Activated CD4-positive, alpha-beta T cell treated with anti-CD3 and anti-CD28 coated beads, Interleukin-2, amount 10 ng/mL, durations not matched to agents 24 days and 14 days (primary cell): ENCODE results near the gene URM1. TPM values are rescaled to one million over a fixed set of nuclear protein-coding genes. Genes with fewer than 3 reads are reported as not detected.
"Not testable (repeated sequence)": the region's sequence is repeated elsewhere in the genome, so short reads cannot be mapped to it uniquely, and the experiment has no call there.

Experiments used
- DNase-seq: peaks from one replicate; pipeline ENCODE4 v3.0.0; 2022
- H3K27ac Mint-ChIP-seq: one replicate; pipeline ENCODE4 v1.8.0; 2022; ENCODE audit warnings: mild to moderate bottlenecking, mixed read lengths
- H3K27me3 Mint-ChIP-seq: one replicate; pipeline ENCODE4 v1.8.0; 2022; ENCODE audit warnings: mixed read lengths
- H3K36me3 Mint-ChIP-seq: one replicate; pipeline ENCODE4 v1.8.0; 2022; ENCODE audit warnings: low read depth, mild to moderate bottlenecking, mixed read lengths
- H3K4me1 Mint-ChIP-seq: one replicate; pipeline ENCODE4 v1.8.0; 2021; ENCODE audit warnings: mixed read lengths
- H3K4me3 Mint-ChIP-seq: one replicate; pipeline ENCODE4 v1.8.0; 2022; ENCODE audit warnings: mild to moderate bottlenecking, moderate library complexity, mixed read lengths
- H3K9me3 Mint-ChIP-seq: one replicate; pipeline ENCODE4 v1.8.0; 2021; ENCODE audit warnings: mixed read lengths
- intact Hi-C: fragments of 100-400 bp; cut with micrococcal nuclease; formaldehyde crosslinking; loops from one replicate; pipeline ENCODE4 v1.15.1; 2023
- total RNA-seq: library from RNA; stranded (reverse); gene quantifications from 2 replicates; pipeline ENCODE4 v1.2.3, GENCODE V29; 2022

Gene URM1
- total RNA-seq, result 87.2 and 98.3 TPM in 2 replicates

DNA sequence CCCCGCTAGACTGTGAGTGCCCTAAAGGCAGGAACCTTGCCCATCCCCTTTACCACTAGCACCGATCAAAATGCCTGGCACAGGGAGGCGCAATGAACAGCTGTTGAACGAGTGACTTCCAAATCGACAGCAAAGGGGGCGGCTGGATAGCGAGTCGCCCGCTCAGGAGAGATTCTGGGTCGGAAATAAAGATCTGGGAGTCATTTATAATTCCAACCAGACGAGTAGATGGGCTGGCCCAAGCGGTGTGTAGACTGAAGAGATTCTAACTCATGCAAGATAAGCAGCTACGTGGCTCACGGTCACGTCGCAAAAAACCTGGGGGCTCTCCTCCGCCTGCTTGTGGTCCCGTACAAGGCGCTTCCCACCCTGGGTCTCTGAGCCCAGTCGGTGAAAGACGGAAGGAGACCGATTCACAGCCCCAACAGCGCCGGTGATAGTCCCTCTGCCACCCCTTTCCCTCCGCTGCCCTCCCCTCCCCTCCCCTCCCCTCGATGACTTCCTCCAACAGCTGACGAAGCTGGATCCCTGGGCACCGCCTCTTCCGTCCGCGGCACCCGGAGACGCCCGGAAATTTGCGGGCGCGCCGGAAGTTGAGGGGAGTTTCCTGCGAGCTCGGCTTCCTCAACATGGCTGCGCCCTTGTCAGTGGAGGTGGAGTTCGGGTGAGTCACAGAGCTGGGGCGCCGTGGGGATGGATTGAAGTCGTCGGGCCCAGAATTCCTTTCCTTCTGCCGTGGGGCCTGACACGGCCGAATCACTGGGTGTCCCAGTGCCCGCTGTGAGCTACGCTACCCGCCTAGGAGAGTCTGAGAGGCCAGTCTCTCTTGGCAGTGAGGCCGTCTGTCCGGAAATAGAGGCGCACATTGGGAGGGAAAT lies at the start of gene URM1:
URM1 (plus strand) TSS at position 623 of the 878 bp plus-strand sequence; CDS start at position 630, 7 bp downstream.
- peaks cover 29% of the 10 kb centered on the region for H3K4me1 Mint-ChIP-seq
- H3K27ac Mint-ChIP-seq, result peak within 1 kb of the TSS; percentile 93
- peak; percentile 99 for DNase-seq
- intact Hi-C loops, result loop anchor here (1.0 to 5.0 kb wide), 8 partner anchors 9 to 511 kb away; partner anchors contain the start of genes BBLN, CERCAM, COQ4 and KYAT1
- H3K4me3 Mint-ChIP-seq, result peak within 1 kb of the TSS; percentile 99
- H3K27me3 Mint-ChIP-seq, result no peaks in the 10 kb centered on the region
- H3K36me3 Mint-ChIP-seq, result peaks cover 22% of the 10 kb centered on the region
- no peaks in the 10 kb centered on the region for H3K9me3 Mint-ChIP-seq

DNA sequence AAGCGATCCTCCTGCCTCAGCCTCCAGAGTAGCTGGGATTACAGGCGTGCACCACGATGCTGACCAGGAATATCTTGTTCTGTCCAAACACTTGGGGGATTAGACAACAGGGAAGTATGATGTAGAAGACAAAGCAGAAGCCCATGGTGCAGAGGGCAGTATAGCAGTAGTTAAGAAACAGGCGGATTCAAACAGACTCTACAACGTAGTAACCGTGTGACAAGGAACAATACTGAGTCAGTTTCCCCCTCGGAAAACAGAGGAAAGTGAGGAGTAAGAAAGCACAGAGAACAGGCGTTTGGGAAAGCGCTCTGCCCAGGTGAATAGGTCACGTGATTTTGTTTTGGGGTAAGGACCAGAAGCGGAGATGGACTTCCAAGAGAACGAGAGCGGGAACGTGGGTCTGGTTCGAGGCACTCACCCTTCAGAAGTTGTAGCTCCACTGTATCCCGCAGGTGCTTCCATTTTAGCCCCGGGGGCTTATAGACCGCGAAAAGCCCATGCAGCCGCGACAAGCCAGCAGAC lies 49.2 kb upstream of the URM1 start:
- peak overlapping the region; percentile 97 for H3K27ac Mint-ChIP-seq
- intact Hi-C loops, result loop anchor here (1.0 to 2.0 kb wide), 6 partner anchors 19 to 561 kb away; partner anchors contain the start of genes BBLN, GLE1, LRRC8A and URM1
- H3K27me3 Mint-ChIP-seq, result no peaks in the 10 kb centered on the region
- H3K36me3 Mint-ChIP-seq, result peaks cover 16% of the 10 kb centered on the region
- peak overlapping the region; percentile 91 for H3K4me3 Mint-ChIP-seq
- no peaks in the 10 kb centered on the region for H3K9me3 Mint-ChIP-seq
- peaks cover 9% of the 10 kb centered on the region for H3K4me1 Mint-ChIP-seq
- DNase-seq, result no peak

- peak; percentile 98 for DNase-seq
- Mint-ChIP-seq H3K27ac (peak within 1 kb of the TSS; percentile 97), H3K27me3 (no peaks in the 10 kb centered on the region), H3K9me3 (no peaks in the 10 kb centered on the region), H3K36me3 (peaks cover 13% of the 10 kb centered on the region), H3K4me1 (peaks cover 9% of the 10 kb centered on the region), H3K4me3 (peak within 1 kb of the TSS; percentile 91)
- intact Hi-C loops, result loop anchor here (1.0 to 2.0 kb wide), 7 partner anchors 19 to 560 kb away; partner anchors contain the start of genes BBLN, GLE1, GOLGA2 and LRRC8A
These were observed 48.6 kb upstream of the URM1 start, which contains the start of the genes COQ4 and TRUB2 for GRCh38 chr9:128322404-128323211. COQ4 (plus strand) TSS chr9:128322839; CDS start chr9:128322859, 20 bp downstream. TRUB2 (minus strand) TSS chr9:128322447; CDS start chr9:128322408, 39 bp downstream.

GRCh38 chr9:128323212-128323730 lies 47.9 kb upstream of the URM1 start:
- Mint-ChIP-seq H3K4me3 (peak overlapping the region; percentile 91), H3K27me3 (no peaks in the 10 kb centered on the region)
- intact Hi-C loops, result loop anchor here (1.0 to 2.0 kb wide), 3 partner anchors 47 to 560 kb away; partner anchors contain the start of genes BBLN, GOLGA2, LRRC8A and SWI5

DNA sequence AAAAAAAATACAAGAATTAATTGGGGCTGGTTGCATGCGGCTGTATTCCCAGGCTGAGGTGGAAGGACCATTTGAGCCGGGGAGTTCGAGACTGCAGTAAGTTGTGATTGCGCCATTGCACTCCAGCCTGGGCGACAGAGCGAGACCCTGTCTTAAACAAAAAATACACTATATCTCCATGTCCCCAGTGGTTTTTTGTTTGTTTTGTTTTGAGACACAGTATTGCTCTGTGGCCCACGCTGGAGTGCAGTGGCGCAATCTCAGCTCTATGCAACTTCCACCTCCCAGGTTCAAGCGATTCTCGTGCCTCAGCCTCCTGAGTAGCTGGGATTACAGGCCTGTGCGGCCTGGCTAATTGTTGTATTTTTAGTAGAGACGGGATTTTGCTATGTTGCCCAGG lies 47.4 kb upstream of the URM1 start:
- Mint-ChIP-seq H3K4me1 (peaks cover 9% of the 10 kb centered on the region), H3K4me3 (peak overlapping the region; percentile 91), H3K27ac (peak overlapping the region; percentile 97), H3K36me3 (peaks cover 18% of the 10 kb centered on the region), H3K9me3 (no peaks in the 10 kb centered on the region), H3K27me3 (no peaks in the 10 kb centered on the region)
- intact Hi-C loops, result loop anchor here (1.0 to 2.0 kb wide), 3 partner anchors 47 to 559 kb away; partner anchors contain the start of genes BBLN, GOLGA2, LRRC8A and SWI5
- DNase-seq, result no peak

More at GRCh38 chr9:128323212-128323730, 47.9 kb upstream of the URM1 start:
- peaks cover 9% of the 10 kb centered on the region for H3K4me1 Mint-ChIP-seq
- H3K36me3 Mint-ChIP-seq, result peaks cover 16% of the 10 kb centered on the region
- DNase-seq, result no peak
- H3K27ac Mint-ChIP-seq, result peak overlapping the region; percentile 97
- no peaks in the 10 kb centered on the region for H3K9me3 Mint-ChIP-seq

GRCh38 chr9:128324401-128324800 lies 46.8 kb upstream of the URM1 start:
- no peaks in the 10 kb centered on the region for H3K27me3 Mint-ChIP-seq
- no peak for DNase-seq
- H3K9me3 Mint-ChIP-seq, result no peaks in the 10 kb centered on the region
- H3K4me3 Mint-ChIP-seq, result peak overlapping the region; percentile 91
- no peak overlapping the region for H3K27ac Mint-ChIP-seq
- intact Hi-C loops, result no loop called here
- H3K36me3 Mint-ChIP-seq, result peaks cover 18% of the 10 kb centered on the region
- H3K4me1 Mint-ChIP-seq, result peaks cover 9% of the 10 kb centered on the region

- Mint-ChIP-seq H3K27me3 (no peaks in the 10 kb centered on the region), H3K4me3 (no peak overlapping the region), H3K4me1 (peaks cover 9% of the 10 kb centered on the region), H3K36me3 (peaks cover 18% of the 10 kb centered on the region), H3K9me3 (no peaks in the 10 kb centered on the region), H3K27ac (no peak overlapping the region)
- intact Hi-C loops, result no loop called here
- no peak for DNase-seq
These were observed 45.5 kb upstream of the URM1 start for GRCh38 chr9:128325629-128326028.

DNA sequence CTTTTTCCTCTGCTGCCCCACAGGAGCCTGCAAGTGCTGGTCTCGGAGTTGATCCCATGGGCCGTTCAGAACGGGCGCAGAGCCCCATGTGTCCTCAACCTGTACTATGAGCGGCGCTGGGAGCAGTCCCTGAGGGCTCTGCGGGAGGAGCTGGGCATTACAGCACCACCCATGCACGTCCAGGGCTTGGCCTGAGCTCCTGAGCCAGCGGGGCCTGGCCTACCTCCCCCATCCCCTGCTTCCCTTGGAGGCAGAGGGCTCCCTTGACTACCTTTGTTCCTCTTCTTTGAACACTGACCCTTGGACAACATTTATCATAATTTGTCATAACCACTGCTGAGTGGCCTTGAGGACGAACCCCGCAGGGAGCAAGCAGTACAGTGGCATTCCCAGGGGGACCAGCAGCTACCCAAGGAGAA lies 37.7 kb upstream of the URM1 start:
- no peaks in the 10 kb centered on the region for H3K9me3 Mint-ChIP-seq
- H3K4me3 Mint-ChIP-seq, result no peak overlapping the region
- intact Hi-C loops, result no loop called here
- no peaks in the 10 kb centered on the region for H3K4me1 Mint-ChIP-seq
- no peaks in the 10 kb centered on the region for H3K27me3 Mint-ChIP-seq
- peaks cover 6% of the 10 kb centered on the region for H3K36me3 Mint-ChIP-seq
- no peak for DNase-seq
- H3K27ac Mint-ChIP-seq, result no peak overlapping the region

DNA sequence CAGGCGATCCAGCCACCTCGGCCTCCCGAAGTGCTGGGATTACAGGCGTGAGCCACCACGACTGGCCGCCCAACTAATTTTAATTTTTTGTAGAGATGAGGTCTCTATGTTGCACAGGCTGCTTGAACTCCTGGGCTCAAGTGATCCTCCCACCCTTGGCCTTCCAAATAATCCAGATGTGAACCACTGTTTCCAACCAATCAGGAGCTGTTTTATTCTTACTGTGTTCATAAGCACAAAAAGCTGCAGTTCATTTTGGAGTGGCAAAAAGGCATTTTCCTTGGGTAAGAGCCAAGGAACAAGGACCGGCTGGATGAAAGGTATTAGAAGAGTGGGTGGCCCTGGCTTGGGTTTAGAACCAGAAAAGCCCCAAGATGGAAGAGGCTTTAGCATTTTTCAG lies 36.0 kb upstream of the URM1 start:
- Mint-ChIP-seq H3K4me3 (no peak overlapping the region), H3K27ac (no peak overlapping the region), H3K36me3 (peaks cover 4% of the 10 kb centered on the region), H3K27me3 (no peaks in the 10 kb centered on the region), H3K4me1 (peaks cover 1% of the 10 kb centered on the region), H3K9me3 (no peaks in the 10 kb centered on the region)
- intact Hi-C loops, result no loop called here
- no peak for DNase-seq

GRCh38 chr9:128335914-128336313 lies 35.3 kb upstream of the URM1 start:
- no peak overlapping the region for H3K27ac Mint-ChIP-seq
- no peaks in the 10 kb centered on the region for H3K27me3 Mint-ChIP-seq
- DNase-seq, result no peak
- intact Hi-C loops, result no loop called here
- H3K4me3 Mint-ChIP-seq, result no peak overlapping the region
- no peaks in the 10 kb centered on the region for H3K9me3 Mint-ChIP-seq
- H3K36me3 Mint-ChIP-seq, result peaks cover 4% of the 10 kb centered on the region
- H3K4me1 Mint-ChIP-seq, result peaks cover 1% of the 10 kb centered on the region

GRCh38 chr9:128337936-128338335 lies 33.2 kb upstream of the URM1 start:
- Mint-ChIP-seq H3K36me3 (peaks cover 5% of the 10 kb centered on the region), H3K27ac (no peak overlapping the region), H3K27me3 (no peaks in the 10 kb centered on the region), H3K4me3 (no peak overlapping the region), H3K9me3 (no peaks in the 10 kb centered on the region), H3K4me1 (peaks cover 6% of the 10 kb centered on the region)
- no peak for DNase-seq
- intact Hi-C loops, result no loop called here

DNA sequence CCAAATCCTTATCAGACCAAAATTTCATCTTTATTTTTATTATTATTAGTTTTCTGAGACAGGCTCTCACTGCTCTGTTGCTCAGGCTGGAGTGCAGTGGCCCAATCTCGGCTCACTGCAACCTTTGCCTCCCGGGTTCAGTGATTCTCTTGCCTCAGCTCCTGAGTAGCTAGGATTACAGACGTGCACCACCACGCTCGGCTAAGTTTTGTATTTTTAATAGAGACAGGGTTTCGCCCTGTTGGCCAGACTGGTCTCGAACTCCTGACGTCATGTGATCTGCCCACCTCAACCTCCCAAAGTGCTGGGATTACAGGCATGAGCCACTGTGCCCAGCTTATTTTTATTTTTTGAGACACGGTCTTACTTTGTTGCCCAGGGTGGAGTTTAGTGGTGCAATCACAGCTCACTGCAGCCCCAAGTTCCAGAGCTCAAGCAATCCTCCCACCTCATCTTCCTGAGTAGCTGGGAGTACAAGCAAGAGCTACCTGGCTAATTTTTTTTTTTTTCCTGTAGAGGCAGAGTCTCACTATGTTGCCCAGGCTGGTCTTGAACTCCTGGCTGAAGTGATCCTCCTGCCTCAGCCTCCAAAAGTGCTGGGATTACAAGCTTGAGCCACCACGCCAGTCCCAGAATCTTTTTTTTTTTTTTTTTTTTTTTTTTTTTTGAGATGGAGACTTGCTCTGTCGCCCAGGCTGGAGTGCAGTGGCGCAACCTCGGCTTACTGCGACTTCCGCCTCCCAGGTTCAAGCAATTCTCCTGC lies 32.1 kb upstream of the URM1 start:
- DNase-seq, intact Hi-C loops: not testable (repeated sequence)

More for the DNA sequence above, 32.1 kb upstream of the URM1 start:
- H3K9me3 Mint-ChIP-seq, H3K36me3 Mint-ChIP-seq, H3K4me1 Mint-ChIP-seq, H3K27me3 Mint-ChIP-seq: not testable (repeated sequence)
- Mint-ChIP-seq H3K4me3 (peak overlapping the region; percentile 88), H3K27ac (peak overlapping the region; percentile 92)
